Inflammatory macrophage treated with lipopolysaccharide for 4 hours (primary cell): ENCODE measurements around the gene UST.
"Not testable (repeated sequence)": the region's sequence is repeated elsewhere in the genome, so short reads cannot be mapped to it uniquely, and the experiment has no call there.

Experiments
- DNase-seq: peaks from one replicate; pipeline ENCODE4 v3.0.0-alpha.2; 2020

The UST gene

DNA sequence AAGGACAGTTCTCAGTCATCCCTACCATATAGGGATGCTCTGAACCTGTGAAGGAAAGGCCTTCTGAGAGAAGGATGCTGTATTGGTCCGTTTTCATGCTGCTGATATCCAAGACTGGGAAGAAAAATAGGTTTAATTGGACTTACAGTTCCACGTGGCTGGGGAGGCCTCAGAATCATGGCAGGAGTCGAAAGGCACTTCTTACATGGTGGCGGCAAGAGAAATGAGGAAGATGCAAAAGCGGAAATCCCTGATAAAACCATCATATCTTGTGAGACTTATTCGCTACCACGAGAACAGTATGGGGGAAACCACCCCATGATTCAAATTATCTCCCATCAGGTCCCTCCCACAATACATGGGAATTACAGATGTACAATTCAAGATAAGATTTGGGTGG, 209.3 kb downstream of the UST start:
- DNase-seq: not testable (repeated sequence)

DNA sequence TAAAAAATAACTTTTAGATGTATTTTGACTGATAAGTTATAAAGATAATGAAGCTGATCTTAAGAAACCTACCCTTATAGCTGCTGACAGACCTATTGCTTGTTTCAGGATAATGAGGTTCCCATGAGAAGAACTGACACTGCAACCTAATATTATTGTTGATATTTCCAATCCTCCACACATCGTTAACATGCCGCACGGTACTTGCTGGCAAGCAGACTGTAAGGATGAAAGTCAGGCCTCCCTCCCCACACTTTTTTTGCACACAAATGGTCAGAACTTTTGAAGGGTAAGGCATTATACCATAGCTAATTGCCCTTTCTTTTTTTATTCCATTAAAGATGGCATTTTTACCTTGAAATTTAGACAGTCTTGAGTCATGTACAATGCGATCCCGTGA, 210.9 kb downstream of the UST start:
- DNase-seq: no peak

DNA sequence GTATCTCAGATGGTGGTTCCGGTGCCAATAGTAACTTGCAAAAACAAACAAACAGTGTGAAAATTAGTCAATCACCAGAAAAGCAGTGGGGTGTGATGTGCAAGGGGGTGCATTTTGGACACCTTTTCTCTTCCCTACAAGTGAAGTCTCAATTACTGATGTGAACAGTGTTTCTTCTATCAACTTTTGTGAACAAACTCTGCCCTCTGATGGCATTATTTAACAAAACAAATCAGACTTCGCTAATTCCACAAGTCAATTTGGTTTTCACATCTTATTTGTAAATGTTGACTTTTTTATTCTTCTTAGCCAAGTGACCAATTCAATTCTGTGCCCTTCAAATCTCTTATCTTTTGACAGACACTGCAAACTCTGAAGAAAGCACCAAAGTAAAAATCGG, 212.2 kb downstream of the UST start:
- no peak for DNase-seq

GRCh38 chr6:148959501-148959900, 212.7 kb downstream of the UST start:
- DNase-seq: no peak

DNA sequence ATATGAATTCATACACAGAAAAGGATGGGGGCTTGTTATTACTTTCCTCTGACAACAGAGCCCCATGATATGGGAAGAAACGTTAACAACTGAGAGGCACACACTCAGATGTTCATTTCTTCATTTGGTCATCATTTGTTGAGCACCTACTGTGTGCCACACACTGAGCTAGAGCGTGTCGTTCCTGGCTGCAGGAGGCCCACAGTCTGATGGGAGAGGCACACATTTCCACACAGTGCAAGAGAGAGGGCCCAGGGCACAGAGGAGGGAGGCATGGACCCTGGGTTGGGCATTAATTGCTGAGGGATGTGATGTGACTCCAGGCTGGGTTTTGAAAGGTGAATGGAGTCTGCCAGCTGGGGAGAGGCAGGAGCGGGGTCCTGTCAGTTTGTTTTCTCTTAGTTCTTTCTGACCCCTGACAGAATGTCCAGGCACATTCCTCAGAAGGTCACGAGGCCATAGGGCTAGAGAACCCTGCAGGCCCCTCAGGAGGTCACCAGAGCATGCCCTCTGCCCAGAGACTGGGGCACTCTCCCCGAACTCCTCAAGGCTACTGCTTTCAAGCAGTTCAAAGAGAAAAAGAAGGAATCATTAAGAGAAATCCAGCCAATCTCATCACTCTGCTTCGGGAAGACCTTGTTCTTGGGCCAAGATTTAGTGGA, 216.2 kb downstream of the UST start:
- DNase-seq: no peak

- DNase-seq: no peak
These were observed 216.9 kb downstream of the UST start for GRCh38 chr6:148963738-148964137.

DNA sequence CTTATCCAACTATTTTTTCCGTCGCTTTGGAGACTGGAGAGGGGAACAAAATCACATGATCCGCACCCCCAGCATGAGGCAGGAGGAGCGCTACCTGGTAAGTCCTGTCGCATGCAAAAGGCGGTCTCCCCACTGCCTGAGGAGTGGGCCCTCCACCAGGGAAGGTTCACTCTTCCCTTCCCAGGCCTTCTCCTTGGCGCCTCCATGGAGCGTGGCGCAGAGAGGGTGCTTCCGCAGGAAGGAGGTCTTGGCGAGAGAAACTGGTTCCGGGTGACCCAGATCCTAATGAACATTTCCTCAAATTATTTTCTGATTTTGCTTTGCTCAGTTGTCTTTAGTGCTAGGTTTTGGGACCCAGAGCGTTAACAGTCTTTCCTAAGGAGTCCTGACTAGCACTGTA, 217.6 kb downstream of the UST start:
- no peak for DNase-seq

- no peak for DNase-seq
These were observed 218.5 kb downstream of the UST start for GRCh38 chr6:148965287-148965686.

- no peak for DNase-seq
These were observed 220.2 kb downstream of the UST start for GRCh38 chr6:148967011-148967520.

- no peak for DNase-seq
These were observed 220.7 kb downstream of the UST start for GRCh38 chr6:148967541-148967956.

GRCh38 chr6:148968771-148969602, 222.2 kb downstream of the UST start:
- DNase-seq: no peak

- DNase-seq: no peak
These were observed 222.8 kb downstream of the UST start for GRCh38 chr6:148969603-148970061.

DNA sequence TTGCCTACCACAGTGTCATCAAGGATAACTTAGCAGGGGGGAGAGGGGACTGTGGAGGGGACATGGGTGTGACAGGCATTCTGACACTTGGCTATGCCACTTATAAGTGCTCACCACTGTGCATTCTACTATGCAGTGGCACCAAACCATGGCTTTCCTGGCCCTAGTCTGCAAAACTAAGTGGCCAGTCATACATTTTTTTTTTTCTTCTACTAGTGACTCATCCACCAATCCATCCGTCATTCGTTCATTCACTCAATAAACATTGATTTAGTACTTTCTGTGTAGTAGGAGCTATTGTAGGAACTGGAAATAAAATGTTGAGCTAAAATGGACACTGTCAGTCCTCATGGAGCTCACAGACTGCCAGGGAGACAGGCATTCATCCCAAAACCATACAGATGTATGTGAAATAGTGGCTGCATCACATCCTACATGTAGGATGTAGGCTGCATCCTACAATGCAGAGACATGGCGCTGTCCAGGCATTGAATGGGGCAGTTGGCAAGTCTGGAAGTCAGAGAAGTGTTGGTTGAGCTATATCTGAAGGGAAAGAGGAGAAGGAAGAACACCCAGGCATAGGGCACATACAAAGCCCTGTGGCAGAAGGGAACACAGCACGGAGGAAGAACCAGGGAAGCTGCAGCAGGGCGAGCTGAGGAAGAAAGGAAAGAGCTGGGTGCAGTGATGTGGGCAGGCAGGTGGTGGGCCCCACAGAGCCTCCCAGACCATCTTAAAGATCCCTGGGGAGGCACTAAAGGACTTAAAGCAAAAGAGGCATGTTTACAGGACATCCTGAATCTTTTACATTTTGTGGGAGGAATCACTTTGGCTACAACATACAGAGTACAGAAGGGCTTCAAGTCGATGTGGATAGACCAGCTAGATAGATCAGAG, 224.4 kb downstream of the UST start:
- DNase-seq: no peak

DNA sequence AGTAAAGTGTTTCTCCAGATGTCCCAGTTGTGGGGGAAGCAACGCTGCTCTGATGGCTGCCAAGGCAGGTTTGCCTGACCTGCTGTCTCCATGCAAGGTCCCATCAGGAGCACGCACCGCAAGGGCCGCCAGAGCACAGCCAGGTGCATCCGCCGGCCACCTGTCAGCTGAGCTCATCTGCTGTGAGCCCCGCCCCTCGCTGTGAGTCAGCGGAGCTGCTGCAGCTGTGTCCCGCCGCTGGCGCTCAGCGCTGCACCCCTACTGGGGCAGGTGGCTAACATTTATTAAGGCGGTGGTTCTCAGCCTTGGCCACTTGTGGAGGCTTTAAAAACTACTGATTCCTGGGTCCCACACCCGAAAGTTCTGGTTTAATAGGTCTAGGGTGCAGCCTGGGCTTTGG, 225.7 kb downstream of the UST start:
- no peak for DNase-seq

DNA sequence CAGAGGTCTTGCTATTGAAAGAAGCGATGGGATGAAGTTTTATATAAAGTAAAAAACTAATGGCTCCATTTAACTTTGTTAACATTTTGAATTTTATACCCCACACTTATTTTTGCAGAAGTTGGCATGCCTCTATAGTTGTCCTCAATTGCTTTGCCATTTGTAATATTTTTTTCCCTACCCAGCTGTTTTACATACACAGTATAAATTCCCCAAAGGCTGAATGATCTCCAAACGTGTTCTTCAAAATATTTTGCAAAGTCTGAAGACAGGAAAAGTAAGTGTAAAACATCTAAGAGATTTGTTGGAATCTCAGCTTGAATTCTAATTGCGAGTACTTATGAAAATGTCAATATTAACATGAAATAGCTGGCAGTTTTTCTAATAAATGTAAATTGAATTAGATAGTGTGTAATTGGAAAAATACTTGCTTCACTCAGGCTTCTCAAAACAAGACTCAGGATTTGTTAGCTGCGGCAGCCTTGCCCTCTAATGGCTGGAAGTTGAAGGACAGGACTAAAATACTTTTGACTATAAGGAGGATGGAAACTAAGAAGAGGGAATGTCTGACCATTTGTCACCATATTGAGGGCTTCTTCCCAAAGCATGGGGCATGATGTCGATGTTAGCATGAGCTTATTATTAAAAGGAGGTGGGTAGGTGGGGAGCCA, 226.8 kb downstream of the UST start:
- no peak for DNase-seq

GRCh38 chr6:148974351-148974750, 227.5 kb downstream of the UST start:
- peak; percentile 5 for DNase-seq

DNA sequence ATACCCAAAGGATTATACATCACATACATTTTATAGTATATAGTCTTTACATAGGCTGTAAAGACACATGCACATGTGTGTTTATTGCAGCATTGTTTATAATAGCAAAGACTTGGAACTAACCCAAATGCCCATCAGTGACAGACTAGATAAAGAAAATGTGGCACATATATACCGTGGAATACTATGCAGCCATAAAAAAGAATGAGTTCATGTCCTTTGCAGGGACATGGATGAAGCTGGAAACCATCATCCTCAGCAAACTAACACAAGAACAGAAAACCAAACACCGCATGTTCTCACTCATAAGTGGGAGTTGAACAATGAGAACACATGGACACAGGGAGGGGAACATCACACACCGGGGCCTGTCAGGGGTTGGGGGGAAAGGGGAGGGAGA, 231.5 kb downstream of the UST start:
- not testable (repeated sequence) for DNase-seq

DNA sequence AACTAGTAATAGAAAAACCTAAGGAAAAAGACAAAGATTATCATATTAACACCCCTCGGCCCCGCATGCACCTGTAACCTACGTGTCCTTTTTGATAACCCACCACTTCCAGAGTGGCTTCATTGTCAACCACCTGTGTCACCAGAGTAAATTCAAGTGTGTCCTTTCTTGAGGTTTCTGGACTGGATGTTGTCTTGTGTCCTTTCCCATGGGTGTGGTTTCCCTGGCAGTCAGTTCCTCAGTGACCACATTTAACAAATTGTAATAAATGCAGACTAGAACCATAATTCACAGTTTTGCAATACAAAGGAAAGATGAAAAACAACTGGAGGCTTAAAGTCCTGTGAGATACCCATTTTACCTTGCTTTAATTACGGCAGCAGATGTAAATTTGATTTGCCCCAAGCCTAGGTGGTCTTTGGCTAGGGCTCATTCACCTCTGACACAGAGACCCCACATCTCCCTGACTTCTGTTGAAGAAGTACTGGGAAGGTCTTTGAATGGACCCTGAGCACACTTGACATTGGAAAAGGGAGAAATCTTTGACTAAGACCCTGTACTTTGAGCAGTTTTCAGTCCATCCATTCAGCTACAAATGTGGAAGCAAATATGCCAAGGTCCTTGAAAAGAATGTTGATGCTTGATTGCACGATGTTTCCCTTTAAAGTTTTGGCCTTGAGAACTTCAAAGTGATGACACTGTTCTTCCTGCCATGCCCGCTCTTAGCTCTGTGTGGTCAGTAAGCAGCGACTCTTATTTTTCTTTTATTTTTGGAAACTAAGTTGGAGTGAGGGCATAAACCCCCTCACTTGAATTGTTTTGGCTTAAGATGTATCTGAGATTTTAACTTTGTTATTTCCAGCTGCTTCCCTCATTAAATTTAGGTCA, 232.4 kb downstream of the UST start:
- no peak for DNase-seq

GRCh38 chr6:148980234-148980633, 233.4 kb downstream of the UST start:
- DNase-seq: no peak

GRCh38 chr6:148981515-148981914, 234.7 kb downstream of the UST start:
- DNase-seq: no peak

DNA sequence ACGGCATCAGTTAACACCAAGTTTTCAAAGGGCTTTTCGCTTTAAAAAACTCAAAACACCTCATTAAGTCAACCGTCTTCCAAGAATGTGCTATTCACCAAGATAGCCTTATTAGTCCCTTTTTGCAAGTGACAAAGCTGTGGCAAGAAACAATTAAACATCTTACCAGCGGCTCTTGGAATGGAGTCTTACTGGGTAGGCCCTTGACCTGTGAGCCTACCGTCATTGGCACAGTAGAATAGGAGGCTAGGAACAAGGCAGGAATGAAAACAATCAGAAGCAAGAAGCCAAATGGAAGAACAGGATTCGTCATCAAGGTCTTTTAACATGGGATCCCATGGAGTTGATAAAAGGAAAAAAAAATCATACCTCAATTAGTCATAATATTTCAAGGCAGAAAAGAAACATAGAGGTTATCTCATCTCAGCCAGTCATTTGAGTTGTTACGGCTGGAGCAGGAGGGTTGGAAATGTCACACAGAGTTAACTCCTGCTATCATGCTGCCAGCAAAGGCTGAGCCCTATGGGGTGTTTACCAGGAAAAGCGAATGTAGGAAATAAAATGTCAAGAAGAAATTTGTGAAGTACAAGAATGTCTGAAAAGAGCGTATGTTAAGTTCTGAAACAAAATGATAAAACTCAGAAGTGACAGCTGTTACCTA, 236.4 kb downstream of the UST start:
- DNase-seq: no peak
